CD4-positive, alpha-beta memory T cell (primary cell): ENCODE data around the gene BRD7. TPM values are rescaled to one million over a fixed set of nuclear protein-coding genes. Genes with fewer than 3 reads are reported as not detected.

Source experiments
- CTCF ChIA-PET: fragments of 350-600 bp; sonication (Branson Sonifier 250); formaldehyde crosslinking; loops from one replicate; lab custom pipeline; 2021; ENCODE audit warnings: inconsistent platforms; ENCODE audit not compliant: partially characterized antibody; lab: Charles Lee
- POLR2A ChIA-PET: fragments of 350-600 bp; sonication (Branson Sonifier 250); formaldehyde crosslinking; loops from one replicate; lab custom pipeline; 2021; ENCODE audit not compliant: partially characterized antibody; lab: Charles Lee
- DNase-seq, 5 donors: peaks; one replicate each; pipeline versions ENCODE4 v3.0.0 to v3.0.0-alpha.2; 2020 to 2022; ENCODE audit warnings: mixed read lengths in 1 of 5
- H3K27ac ChIP-seq: one replicate; pipeline ENCODE4 v1.7.0; 2013; ENCODE audit warnings: low read depth, low read length
- H3K27me3 ChIP-seq: 2 replicates; pipeline ENCODE4 v1.7.0; 2013; ENCODE audit warnings: mild to moderate bottlenecking, low read length, moderate library complexity; ENCODE audit not compliant: insufficient read depth
- H3K36me3 ChIP-seq: 2 replicates; pipeline ENCODE4 v1.7.0; 2013; ENCODE audit warnings: mild to moderate bottlenecking, low read length, moderate library complexity; ENCODE audit not compliant: insufficient read depth
- H3K4me1 ChIP-seq: 2 replicates; pipeline ENCODE4 v1.7.0; 2013; ENCODE audit warnings: mild to moderate bottlenecking, low read length, moderate library complexity; ENCODE audit not compliant: insufficient read depth
- H3K4me3 ChIP-seq, 2 donors: one replicate each; pipeline ENCODE4 v1.7.0; 2013; ENCODE audit warnings: low read length in 2 of 2, mild to moderate bottlenecking in 1 of 2
- H3K9me3 ChIP-seq, 2 donors: one replicate each; pipeline ENCODE4 v1.7.0; 2013; ENCODE audit warnings: low read length in 2 of 2, control low read depth in 1 of 2; ENCODE audit not compliant: control insufficient read depth in 1 of 2
- H3K27ac Mint-ChIP-seq, 7 donors: one replicate each; pipeline ENCODE4 v1.8.0; 2020 to 2021; ENCODE audit warnings: mixed read lengths in 7 of 7, mild to moderate bottlenecking in 6 of 7, inconsistent platforms in 3 of 7, moderate library complexity in 3 of 7
- H3K27me3 Mint-ChIP-seq, 2 donors: one replicate each; pipeline ENCODE4 v1.8.0; 2020 to 2021; ENCODE audit warnings: mixed read lengths in 2 of 2
- H3K36me3 Mint-ChIP-seq, 2 donors: one replicate each; pipeline ENCODE4 v1.8.0; 2020 to 2021; ENCODE audit warnings: mixed read lengths in 2 of 2, inconsistent platforms in 1 of 2, mild to moderate bottlenecking in 1 of 2
- H3K4me1 Mint-ChIP-seq, 4 donors: one replicate each; pipeline ENCODE4 v1.8.0; 2020 to 2021; ENCODE audit warnings: mixed read lengths in 4 of 4, mild to moderate bottlenecking in 1 of 4
- H3K4me3 Mint-ChIP-seq, 8 donors: one replicate each; pipeline ENCODE4 v1.8.0; 2020 to 2021; ENCODE audit warnings: mixed read lengths in 8 of 8, mild to moderate bottlenecking in 7 of 8, moderate library complexity in 6 of 8, inconsistent platforms in 3 of 8
- H3K9me3 Mint-ChIP-seq, 8 donors: one replicate each; pipeline ENCODE4 v1.8.0; 2020 to 2021; ENCODE audit warnings: mixed read lengths in 8 of 8, mild to moderate bottlenecking in 5 of 8, inconsistent platforms in 3 of 8, moderate library complexity in 1 of 8
- intact Hi-C: fragments of 100-400 bp; cut with micrococcal nuclease; formaldehyde crosslinking; loops from one replicate; pipeline ENCODE4 v1.15.1; 2023
- polyA plus RNA-seq, 2 donors: library from polyadenylated mRNA; unstranded; fragments of 300-500 nt; fragmentation: Illumina TruSeq; gene quantifications; one replicate each; pipeline ENCODE4 v1.2.3, GENCODE V29; 2021
- total RNA-seq, 2 experiments: library from RNA; stranded (reverse); gene quantifications; one replicate each; pipeline ENCODE4 v1.2.3, GENCODE V29; 2021

The BRD7 gene
- total and polyA plus RNA-seq, 4 experiments from 2014 or later: 18.1 to 97.7 (median 77.0) TPM

DNA sequence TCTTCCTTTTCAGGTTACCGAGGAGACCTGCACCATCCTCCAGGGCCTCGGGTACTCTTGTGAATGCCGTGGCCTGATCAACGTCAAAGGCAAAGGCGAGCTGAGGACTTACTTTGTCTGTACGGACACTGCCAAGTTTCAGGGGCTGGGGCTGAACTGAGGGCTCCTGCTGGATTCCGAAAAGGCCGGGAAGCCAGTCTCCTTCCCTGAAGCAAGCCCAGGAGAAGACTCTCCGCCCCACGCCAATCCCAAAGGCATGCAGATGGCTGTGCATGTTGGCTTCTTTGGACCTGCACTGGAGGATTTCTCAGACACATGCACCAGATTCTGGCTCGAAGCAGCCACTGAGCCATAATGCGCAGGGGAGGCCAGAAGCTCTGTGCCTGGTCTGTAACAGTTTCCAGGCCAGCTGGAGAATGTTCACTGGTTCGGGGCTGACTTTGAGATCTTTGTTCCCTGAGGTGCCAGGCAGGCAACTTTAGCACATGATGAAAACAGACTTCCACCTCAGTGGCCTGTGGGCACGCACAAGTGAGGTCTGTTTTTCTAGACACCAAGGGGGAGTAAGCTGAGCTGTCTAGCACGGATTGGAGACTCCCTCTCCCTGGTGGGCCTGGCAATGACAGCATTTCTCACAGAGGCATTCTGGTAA lies 53.3 kb downstream of the BRD7 start:
- no peak overlapping the region for H3K27ac ChIP-seq
- no peaks in the 10 kb centered on the region for H3K9me3 Mint-ChIP-seq
- peak overlapping the region in 4 of 7 donors; percentile 22 to 83 (median 56) for H3K27ac Mint-ChIP-seq
- peaks cover 49 to 83% of the 10 kb centered on the region in 2 donors for H3K36me3 Mint-ChIP-seq
- no peaks in the 10 kb centered on the region for H3K27me3 ChIP-seq
- H3K36me3 ChIP-seq: peaks cover 83% of the 10 kb centered on the region
- H3K9me3 ChIP-seq: no peaks in the 10 kb centered on the region
- peaks cover 16 to 50% (median 32%) of the 10 kb centered on the region in 4 donors for H3K4me1 Mint-ChIP-seq
- POLR2A ChIA-PET: interaction anchor here (1.2 to 9.6 kb wide), 7 partner anchors 10 to 49 kb away, joined by 5 to 72 read pairs (median 19); partner anchors contain the start of gene ADCY7
- no peak overlapping the region for H3K4me3 ChIP-seq
- H3K27me3 Mint-ChIP-seq: no peaks in the 10 kb centered on the region
- H3K4me1 ChIP-seq: peaks cover 27% of the 10 kb centered on the region
- H3K4me3 Mint-ChIP-seq: no peak overlapping the region
- intact Hi-C loops: no loop called here
- CTCF ChIA-PET: interaction anchor here (0.6 to 3.2 kb wide), 11 partner anchors 12 to 350 kb away, joined by 3 to 27 read pairs (median 4); partner anchors contain the start of gene ADCY7
- no peak for DNase-seq

DNA sequence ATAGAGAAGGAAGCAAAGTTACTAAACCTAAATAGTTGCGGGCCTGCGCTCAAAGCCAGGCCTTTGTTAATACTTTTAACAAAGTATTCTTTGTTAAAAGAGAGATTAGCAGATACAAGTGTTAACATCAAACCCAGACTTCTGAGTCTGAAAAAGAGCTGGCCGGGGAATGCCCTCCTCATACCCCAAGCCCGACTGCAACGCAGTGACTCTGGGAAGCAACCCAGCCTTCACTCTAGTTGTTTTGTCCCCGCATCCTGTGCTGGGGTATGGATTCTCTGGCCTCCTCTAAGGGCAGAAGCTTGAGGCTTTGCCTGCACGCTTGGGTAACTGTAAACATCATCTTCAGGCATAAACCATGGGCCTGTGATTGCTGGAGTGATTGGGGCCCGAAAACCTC lies 54.1 kb downstream of the BRD7 start:
- intact Hi-C loops: loop anchor here (5.0 kb wide), 1 partner anchor 47 kb away; the partner anchor contains the start of gene ADCY7
- Histone ChIP-seq H3K27me3 (no peaks in the 10 kb centered on the region), H3K4me1 (peaks cover 27% of the 10 kb centered on the region), H3K36me3 (peaks cover 79% of the 10 kb centered on the region), H3K9me3 (no peaks in the 10 kb centered on the region), H3K27ac (no peak overlapping the region), H3K4me3 (no peak overlapping the region)
- no peak for DNase-seq
- Mint-ChIP-seq H3K27me3 (no peaks in the 10 kb centered on the region), H3K9me3 (no peaks in the 10 kb centered on the region), H3K4me3 (no peak overlapping the region), H3K4me1 (peaks cover 17 to 55% (median 32%) of the 10 kb centered on the region in 4 donors), H3K27ac (peak overlapping the region; percentile 31 to 86 (median 74)), H3K36me3 (peaks cover 56 to 83% of the 10 kb centered on the region in 2 donors)
- ChIA-PET POLR2A (interaction anchor here (0.6 to 9.6 kb wide), 12 partner anchors 8 to 69 kb away, joined by 3 to 72 read pairs (median 9); partner anchors contain the start of gene ADCY7), CTCF (interaction anchor here (1.0 to 3.2 kb wide), 8 partner anchors 13 to 351 kb away, joined by 3 to 27 read pairs (median 4); no protein-coding TSS in a partner anchor)

DNA sequence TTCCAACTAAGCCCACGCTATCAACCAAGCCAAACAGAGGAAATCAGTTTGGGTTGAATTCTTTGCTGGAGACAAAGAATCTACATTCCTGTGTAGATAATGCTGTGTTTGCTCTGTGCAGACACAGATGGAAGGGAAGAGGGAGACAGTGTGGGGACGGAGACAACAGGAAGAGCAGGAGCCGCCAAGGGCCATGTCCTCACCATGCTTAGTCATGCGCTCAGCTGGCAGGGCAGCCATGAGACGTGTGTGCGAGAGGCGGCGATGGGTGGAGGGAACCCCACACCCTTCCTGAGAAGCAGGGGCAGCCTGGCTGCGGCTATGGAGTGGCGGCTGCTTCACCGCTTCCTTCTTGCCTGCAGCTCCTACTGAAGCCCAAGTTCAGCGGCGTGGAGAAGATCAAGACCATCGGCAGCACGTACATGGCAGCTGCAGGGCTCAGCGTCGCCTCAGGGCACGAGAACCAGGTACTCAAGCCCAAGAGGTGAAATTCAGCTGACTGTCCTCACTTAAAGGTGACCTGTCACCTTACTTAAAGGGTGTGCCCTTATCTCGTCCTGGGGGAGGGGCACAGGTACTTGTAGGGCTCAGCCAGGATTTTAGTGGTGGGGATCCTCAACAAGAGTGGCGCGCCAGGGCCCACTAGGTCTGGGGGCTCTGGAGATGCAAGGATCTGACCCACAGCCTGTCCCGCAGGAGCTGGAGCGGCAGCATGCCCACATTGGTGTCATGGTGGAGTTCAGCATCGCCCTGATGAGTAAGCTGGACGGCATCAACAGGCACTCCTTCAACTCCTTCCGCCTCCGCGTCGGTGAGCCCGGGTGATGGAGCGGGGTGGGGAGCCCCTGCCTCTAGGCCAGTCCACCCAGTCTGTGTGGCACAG lies 55.0 kb downstream of the BRD7 start:
- Mint-ChIP-seq H3K36me3 (peaks cover 51 to 82% of the 10 kb centered on the region in 2 donors), H3K4me1 (peaks cover 15 to 49% (median 29%) of the 10 kb centered on the region in 4 donors)
- POLR2A ChIA-PET: interaction anchor here (0.7 to 9.6 kb wide), 17 partner anchors 8 to 353 kb away, joined by 3 to 72 read pairs (median 6); partner anchors contain the start of gene ADCY7

DNA sequence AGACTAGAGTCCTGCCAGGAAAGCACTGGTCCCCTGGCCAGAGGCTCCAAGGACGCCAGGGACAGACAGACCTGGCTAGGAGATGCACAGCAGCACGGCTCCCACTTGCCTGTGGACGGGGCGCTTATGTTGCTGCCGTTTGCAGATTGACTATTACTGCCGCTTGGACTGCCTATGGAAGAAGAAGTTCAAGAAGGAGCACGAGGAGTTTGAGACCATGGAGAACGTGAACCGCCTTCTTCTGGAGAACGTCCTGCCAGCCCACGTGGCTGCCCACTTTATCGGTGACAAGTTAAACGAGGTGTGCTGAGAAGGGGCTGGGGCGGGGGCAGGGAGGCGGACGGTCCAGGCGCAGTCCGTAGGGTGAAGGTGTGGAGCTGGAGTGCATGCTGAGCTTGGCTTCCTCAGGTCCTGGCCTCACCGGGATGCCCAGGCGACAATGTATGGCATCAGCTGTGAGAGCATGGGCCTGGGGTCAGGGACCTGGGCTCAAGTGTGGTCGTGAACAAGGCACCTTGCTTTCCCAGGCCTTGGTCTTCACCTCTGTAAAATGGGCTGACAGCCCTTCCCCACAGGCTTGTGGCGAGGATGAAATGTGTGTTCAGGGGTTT lies 56.8 kb downstream of the BRD7 start:
- H3K9me3 Mint-ChIP-seq: no peaks in the 10 kb centered on the region
- Histone ChIP-seq H3K36me3 (peaks cover 82% of the 10 kb centered on the region), H3K9me3 (no peaks in the 10 kb centered on the region), H3K27ac (no peak overlapping the region), H3K4me3 (no peak overlapping the region), H3K27me3 (no peaks in the 10 kb centered on the region), H3K4me1 (peaks cover 17% of the 10 kb centered on the region)
- H3K4me3 Mint-ChIP-seq: no peak overlapping the region
- POLR2A ChIA-PET: interaction anchor here (9.6 kb wide), 1 partner anchor 39 kb away, joined by 72 read pairs; no protein-coding TSS in a partner anchor
- peak in 1 of 5 donors; percentile 24 for DNase-seq
- CTCF ChIA-PET: interaction anchor here (1.9 kb wide), 1 partner anchor 495 kb away, joined by 4 read pairs; no protein-coding TSS in a partner anchor
- intact Hi-C loops: loop anchor here (5.0 kb wide), 1 partner anchor 45 kb away; the partner anchor contains the start of gene ADCY7
- H3K27me3 Mint-ChIP-seq: no peaks in the 10 kb centered on the region
- H3K27ac Mint-ChIP-seq: peak overlapping the region; percentile 24 to 88 (median 73)
- peaks cover 40 to 76% of the 10 kb centered on the region in 2 donors for H3K36me3 Mint-ChIP-seq
- H3K4me1 Mint-ChIP-seq: peaks cover 15 to 39% (median 22%) of the 10 kb centered on the region in 4 donors

More for the DNA sequence above, 55.0 kb downstream of the BRD7 start:
- Mint-ChIP-seq H3K27me3 (no peaks in the 10 kb centered on the region), H3K9me3 (no peaks in the 10 kb centered on the region), H3K4me3 (peak overlapping the region in 5 of 8 donors; percentile 3 to 76 (median 17)), H3K27ac (peak overlapping the region; percentile 62 to 90 (median 85))
- H3K36me3 ChIP-seq: peaks cover 85% of the 10 kb centered on the region
- CTCF ChIA-PET: interaction anchor here (0.6 to 3.2 kb wide), 15 partner anchors 14 to 493 kb away, joined by 3 to 27 read pairs (median 4); no protein-coding TSS in a partner anchor
- no peaks in the 10 kb centered on the region for H3K27me3 ChIP-seq
- no peak overlapping the region for H3K27ac ChIP-seq
- H3K9me3 ChIP-seq: no peaks in the 10 kb centered on the region
- peaks cover 25% of the 10 kb centered on the region for H3K4me1 ChIP-seq
- intact Hi-C loops: loop anchor here (5.0 kb wide), 1 partner anchor 47 kb away; the partner anchor contains the start of gene ADCY7
- DNase-seq: peak; percentile 26 to 67 (median 44)
- no peak overlapping the region for H3K4me3 ChIP-seq

DNA sequence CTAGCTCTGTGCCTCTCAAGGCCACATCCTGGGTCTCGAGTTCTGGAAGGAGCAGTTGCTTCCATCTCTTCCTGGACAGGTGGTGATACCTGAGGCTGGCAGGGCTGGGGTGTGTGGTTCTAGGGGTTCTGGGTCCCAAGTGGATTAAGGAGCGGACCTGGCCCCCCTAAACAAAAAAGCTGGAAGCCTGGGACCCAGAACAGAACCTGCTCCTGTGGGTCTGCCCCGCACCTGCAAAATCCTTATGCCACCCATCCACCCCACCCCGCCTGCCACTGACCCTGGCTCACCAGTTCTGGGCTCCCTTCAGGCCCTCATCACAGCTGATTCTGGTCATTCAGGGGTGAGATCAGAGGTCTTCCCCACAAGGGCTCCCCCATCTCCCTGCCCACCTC lies 57.7 kb downstream of the BRD7 start:
- no peak overlapping the region for H3K27ac ChIP-seq
- intact Hi-C loops: loop anchor here (5.0 kb wide), 1 partner anchor 44 kb away; the partner anchor contains the start of gene ADCY7
- Mint-ChIP-seq H3K9me3 (no peaks in the 10 kb centered on the region), H3K4me1 (peaks cover 14 to 33% (median 20%) of the 10 kb centered on the region in 4 donors), H3K27me3 (no peaks in the 10 kb centered on the region), H3K4me3 (no peak overlapping the region), H3K36me3 (peaks cover 31 to 71% of the 10 kb centered on the region in 2 donors), H3K27ac (peak overlapping the region in 3 of 7 donors; percentile 24 to 79 (median 36))
- DNase-seq: peak in 1 of 5 donors; percentile 19
- no peak overlapping the region for H3K4me3 ChIP-seq
- CTCF ChIA-PET: interaction anchor here (0.6 to 0.7 kb wide), 2 partner anchors 16 to 277 kb away, joined by 3 read pairs; no protein-coding TSS in a partner anchor
- H3K36me3 ChIP-seq: peaks cover 80% of the 10 kb centered on the region
- no peaks in the 10 kb centered on the region for H3K9me3 ChIP-seq
- POLR2A ChIA-PET: interaction anchor here (0.7 to 9.6 kb wide), 2 partner anchors 38 to 50 kb away, joined by 3 to 72 read pairs; no protein-coding TSS in a partner anchor
- peaks cover 17% of the 10 kb centered on the region for H3K4me1 ChIP-seq
- H3K27me3 ChIP-seq: no peaks in the 10 kb centered on the region
